Measurements from ENCODE around the gene RNF223.
"Not testable (repeated sequence)": the region's sequence is repeated elsewhere in the genome, so short reads cannot be mapped to it uniquely, and the experiment has no call there.

RNF223 gene

DNA sequence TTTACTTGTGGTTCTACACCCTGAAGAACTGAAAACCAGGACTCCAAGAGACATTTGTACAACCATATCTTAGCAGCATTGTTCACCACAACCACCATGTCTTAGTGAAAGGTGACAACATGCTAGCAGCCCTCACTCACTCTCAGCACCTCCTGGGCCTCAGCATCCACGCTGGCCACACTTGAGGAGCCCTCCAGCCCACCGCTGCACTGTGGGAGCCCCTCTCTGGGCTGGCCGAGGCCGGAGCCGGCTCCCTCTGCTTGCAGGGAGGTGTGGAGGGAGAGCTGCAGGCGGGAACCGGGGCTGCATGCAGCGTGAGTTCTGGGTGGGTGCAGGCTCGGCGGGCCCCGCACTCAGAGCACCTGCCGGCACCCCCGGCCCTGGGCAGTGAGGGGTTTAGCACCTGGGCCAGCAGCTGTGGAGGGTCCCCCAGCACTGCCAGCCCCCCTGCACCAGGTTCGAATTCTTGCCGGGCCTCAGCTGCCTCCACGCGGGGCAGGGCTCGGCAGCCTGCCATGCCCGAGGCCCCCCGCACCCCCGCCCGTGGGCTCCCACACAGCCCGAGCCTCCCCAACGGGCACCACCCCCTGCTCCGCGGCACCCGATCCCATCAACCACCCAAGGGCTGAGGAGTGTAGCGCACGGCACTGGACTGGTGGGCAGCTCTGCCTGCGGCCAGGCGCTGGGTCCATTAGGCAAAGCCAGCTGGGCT is 32.6 kb upstream of the RNF223 start:
- no peak for DNase-seq

DNA sequence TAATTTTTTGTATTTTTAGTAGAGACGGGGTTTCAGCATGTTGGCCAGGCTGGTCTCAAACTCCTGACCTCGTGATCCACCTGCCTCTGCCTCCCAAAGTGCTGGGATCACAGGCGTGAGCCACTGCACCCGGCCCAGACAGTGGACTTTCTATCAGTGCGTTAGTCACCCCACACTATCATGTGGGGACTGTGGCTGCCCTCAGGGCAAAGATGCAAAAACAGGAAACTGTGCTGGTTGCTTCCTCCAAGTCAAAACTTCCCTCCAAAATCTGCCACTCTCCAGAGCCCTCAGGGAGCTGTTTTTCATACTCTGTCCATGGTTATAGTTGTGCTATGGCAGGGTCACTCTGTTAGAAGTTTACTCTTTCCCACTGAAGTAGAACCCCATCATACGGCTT is 30.0 kb upstream of the RNF223 start:
- not testable (repeated sequence) for DNase-seq

DNA sequence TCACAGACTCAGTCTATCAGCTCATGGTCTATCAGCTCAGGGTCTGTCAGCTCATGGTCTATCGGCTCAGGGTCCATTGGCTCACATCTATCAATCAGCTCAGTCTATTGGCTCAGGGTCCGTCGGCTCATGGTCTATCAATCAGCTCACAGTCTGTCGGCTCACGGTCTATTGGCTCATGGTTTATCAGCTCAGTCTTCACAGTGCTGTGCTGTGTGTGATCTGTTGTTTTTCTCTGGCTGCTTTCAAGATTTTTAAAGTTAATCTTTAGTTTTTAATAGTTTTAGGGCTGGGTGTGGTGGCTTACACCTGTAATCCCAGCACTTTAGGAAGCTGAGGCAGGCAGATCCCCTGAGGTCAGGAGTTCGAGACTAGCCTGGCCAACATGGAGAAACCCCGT is 27.4 kb upstream of the RNF223 start:
- no peak for DNase-seq

DNA sequence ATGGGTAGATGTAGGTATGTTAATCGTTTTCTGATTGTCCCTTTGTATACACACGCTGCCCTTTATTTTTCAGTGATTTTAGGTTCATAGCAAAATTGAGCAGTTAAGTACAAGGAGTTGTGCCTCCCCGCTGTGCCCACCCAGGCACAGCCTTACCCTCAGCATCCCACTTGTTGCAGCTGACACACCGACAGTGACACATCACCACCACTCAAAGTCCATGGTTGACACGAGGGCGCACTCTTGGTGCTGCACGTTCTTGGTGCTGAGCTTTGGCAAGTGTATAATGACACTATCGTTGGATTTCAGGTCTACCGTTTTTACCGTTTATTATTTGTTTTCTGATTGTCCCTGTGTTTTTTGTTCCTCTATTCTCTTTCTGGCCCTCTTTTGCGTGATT is 26.2 kb upstream of the RNF223 start:
- DNase-seq = no peak

DNA sequence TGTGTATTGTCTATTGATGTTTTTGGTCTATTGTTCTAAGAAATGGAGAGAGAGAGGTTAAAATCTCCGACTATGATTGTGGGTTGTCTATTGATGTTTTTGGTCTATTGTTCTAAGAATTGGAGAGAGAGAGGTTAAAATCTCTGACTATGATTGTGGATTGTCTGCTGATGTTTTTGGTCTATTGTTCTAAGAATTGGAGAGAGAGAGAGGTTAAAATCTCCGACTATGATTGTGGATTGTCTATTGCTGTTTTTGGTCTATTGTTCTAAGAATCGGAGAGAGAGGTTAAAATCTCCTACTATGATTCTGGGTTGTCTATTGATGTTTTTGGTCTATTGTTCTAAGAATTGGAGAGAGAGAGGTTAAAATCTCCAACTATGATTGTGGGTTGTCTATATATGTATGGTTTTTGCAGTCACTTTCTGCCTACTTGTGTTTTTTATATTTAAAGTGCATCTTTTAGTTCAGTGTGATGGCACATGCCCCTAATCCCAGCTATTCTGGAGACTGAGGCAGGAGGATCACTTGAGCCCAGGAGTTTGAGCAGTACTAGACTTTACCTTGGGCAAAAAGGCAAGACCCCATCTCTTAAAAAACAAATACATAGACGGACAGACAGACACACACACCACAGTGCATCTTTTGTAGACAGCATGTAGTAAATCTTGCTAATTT is 25.5 kb upstream of the RNF223 start:
- DNase-seq = no peak

DNA sequence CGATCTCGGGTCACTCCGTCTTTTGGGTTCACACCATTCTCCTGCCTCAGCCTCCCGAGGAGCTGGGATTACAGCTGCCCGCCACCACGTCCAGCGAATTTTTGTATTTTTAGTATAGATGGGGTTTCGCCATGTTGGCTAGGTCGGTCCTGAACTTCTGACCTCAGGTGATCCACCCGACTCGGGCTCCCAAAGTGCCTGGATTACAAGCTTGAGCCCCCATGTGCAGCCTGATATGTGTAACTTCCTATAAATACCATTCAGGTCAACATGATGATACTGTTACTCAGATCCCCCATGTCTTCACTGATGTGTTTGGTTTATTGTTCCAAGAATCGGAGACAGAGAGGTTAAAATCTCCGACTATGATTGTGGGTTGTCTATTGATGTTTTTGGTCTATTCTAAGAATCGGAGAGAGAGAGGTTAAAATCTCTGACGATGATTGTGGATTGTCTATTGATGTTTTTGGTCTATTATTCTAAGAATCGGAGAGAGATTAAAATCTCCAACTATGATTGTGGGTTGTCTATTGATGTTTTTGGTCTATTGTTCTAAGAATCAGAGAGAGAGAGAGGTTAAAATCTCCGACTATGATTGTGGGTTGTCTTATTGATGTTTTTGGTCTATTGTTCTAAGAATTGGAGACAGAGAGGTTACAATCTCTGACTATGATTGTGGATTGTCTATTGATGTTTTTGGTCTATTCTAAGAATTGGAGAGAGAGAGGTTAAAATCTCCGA is 24.7 kb upstream of the RNF223 start:
- no peak for DNase-seq

DNA sequence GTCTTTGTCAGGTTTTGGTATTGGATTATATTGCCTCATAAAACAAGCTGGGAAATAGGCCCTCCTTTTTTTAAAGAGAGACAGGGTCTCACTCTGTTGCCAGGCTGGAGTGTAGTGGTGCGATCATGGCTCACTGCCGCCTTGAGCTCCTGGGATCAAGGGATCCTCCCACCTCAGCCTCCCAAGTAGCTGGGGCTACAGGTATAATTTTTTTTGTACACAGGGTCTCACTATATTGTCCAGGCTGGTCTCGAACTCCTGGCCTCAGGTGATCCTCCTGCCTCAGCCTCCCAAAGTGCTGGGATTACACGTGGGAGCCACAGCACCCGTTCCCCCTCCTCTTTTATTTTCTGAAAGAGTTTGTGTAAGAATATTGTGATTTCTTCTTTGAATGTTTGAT is 22.0 kb upstream of the RNF223 start:
- DNase-seq = not testable (repeated sequence)

DNA sequence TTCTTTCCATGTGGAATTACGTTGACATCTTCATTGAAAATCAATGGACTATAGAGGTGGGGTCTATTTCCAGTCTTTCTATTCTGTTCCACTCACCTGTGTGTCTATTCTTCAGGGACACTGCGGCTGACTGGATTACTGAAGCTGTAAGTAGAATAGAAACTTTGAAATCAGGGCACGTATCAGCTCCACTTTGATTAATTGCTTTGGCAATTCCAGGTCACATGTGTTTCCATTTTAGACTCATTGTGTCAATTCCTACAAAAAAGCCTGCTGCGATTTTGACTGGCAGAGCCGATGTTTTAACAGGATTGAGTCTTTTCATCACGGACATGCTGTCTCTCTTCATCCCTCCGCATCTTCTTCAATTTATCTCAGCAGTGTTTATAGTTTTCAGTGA is 20.9 kb upstream of the RNF223 start:
- no peak for DNase-seq

DNA sequence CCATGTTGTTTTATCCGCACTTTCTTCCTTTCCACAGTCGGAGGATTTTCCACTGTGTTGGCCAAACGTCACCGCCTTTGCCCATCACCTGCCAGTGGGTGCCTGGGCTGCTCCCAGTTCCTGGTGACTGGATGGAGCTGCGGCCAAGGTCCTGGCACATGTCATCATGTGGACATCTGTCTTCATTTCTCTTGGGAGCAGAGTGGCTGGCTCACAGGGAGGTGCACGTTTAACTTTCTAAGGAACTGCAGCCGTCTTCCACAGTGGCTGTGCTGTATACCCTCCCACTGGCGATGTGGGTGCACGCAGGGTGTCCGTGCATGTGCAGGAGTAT is 19.5 kb upstream of the RNF223 start:
- DNase-seq = no peak

DNA sequence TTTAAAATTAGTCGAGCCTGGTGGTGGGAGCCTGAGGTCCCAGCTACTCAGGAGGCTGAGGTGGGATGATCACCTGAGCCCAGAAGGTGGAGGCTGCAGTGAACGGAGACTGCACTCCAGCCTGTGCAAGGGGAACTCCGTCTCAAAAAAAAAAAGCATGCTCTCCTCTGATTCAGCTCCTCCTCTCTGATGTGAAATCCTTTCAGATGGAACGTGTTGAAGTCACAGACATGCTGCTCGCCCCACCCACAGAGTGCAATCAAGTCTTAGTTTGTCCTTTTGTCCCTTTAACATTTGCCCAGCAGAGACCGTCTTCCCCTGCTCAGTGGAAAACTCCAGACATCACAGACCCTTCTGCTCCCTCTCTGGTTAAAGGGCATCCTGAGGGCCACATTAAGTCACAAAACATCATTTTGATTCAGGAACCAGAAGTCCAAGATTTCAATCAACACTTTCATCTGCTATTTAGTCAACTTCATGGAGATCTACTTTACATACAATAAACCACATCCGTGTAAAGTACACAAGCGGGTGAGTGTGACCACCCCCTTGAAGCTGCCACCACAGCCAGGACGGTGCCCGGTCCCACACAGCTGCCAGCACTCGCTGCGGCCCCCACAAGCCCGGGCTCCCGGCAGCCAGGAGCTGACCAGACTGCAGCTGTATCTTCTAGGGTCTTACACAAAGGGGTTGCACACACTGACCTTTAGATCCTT is 18.9 kb upstream of the RNF223 start:
- DNase-seq = no peak

DNA sequence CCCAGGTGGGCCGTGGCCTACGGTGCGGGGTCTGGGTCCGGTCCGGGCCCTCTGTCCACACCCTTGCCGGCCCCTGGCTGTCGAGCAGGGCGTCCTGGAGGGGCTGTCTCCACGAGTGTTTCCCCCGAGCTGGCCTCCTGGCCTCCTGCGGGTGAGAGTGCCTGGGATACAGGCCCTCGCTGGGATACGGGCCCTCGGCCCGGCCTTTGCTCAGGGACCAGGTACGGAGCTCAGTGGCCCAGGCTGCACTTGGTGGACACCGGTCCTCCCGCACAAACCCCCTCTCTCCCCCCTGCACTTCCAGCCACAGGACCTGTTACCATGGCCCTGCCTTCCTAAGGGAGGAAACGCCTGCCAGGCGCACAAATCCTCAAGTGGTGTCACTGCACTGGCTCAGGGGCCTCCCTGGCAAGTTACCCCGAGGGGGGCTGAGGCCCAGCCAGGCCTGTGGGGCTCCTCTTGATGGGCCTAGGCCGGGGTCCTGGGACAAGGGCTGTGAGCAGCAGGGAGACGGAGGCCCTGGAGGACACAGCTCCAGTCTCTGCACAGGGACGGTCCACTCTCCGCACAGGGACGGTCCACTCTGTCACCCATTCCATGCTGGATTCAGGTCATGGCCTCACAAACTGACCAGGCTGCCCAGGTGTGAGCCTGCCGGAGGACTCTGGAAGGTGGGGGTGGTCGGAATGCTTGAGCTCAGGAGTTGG is 18.2 kb upstream of the RNF223 start:
- no peak for DNase-seq

DNA sequence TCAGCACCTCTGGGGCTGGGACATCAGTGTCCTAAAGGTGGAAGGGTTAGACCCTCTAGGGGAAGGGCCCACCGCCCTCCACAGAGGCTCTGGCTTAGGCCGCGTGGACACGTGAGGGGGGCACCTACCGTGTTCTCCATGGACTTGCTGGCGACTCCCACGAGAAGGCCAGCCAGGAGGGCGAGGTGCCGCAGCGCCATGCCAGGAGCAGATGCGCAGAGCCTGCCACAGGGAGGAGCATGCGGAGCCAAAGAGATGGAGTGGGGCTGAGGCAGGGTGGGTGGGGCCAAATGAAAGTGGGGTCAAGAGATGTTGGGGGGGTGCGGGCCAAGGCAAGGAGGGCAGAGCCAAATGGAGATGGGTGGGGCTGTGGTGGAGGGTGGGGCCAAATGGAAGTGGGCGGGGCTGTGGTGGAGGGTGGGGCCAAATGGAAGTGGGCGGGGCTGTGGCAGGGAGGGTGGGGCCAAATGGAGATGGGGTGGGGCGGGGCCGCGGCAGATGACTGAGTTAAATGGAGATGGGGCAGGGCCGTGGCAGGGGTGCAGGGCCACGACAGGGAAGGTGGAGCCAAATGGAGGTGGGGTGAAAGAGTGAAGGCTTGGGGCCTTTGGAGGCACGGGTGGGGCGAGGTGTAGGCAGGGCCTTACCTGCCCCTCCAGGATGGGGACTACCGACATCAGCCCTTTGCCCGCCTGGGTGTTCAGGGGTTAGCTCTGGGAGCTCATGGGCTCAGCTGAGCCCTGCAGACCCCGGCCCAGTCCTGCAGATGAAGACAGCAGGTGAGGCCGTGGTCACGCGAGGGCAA is 17.4 kb upstream of the RNF223 start:
- DNase-seq = no peak

DNA sequence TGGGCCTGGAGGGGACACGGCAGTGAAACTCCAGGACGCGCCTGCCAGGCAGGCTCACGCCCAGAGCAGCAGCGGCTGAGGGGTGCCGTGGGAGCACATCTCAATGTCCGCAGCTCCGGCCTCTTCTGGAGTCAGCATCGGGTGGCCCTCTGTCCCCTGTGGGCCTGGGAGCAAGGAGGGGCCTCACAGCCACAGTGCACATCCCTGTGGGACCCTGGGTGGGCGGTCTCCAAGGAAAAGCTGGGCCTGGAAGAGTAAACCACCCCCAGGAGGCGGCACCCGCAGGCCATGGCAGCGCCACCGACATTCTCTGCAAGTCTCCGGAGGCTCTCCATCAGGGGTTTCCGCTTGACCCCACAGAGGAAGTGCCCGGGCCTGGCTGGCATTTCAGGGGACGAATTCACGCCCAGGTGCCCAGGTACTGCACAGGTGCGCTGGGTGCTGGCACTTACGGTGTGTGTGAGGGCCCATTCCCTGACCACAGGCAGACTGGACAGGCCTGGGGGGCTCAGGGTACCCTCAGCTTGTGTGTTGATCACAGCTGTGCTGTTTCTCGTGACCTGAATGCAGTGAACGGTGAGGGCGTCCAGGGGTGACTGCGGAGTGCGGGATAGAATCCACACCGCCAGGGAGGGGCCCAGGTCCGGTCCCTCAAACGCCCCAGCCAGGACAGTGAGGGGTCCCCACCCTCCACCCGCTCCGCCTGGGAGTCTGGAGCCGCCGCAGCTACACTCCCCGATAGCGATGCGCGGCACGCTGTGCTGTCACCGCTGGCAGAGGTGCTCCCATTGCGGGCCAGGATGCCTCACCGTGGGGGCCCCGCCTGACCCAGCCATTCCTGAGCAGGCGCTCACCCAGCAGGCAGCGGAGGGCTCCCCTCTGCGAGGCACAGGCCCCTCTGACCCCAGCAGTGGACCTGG is 16.6 kb upstream of the RNF223 start:
- no peak for DNase-seq

DNA sequence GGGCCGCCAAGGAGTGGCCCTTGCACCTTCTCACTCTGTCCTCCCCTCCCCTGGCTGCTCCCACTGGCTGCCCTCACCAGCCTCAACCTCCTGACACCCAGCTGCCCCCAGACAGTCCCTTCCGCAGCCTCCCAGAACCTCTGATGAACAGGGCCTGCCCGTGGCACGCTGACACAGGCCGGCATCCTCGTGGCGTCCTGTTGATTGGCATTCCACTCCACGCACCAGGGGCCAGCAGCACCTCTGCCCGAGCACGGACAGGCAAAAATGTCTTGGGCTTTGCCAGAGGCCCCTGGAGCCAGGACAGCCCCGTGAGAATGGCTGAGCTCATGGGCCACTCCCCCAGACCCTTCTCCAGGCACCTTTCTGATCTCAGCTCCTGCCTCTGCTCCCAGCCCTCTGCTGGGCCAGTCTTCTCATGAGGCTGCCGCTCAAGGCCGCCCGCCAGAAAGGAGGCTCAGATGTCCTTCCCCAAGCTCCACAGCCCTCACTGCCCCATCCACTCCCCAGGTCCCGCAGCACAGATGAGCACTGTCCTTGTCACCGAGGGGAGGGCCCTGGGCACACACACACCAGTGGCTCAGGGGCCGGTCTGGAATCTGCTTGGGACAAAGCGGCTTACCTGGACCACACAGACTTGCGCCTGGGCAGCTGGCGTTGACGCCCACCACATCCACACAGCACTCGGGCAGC is 15.8 kb upstream of the RNF223 start:
- no peak for DNase-seq

DNA sequence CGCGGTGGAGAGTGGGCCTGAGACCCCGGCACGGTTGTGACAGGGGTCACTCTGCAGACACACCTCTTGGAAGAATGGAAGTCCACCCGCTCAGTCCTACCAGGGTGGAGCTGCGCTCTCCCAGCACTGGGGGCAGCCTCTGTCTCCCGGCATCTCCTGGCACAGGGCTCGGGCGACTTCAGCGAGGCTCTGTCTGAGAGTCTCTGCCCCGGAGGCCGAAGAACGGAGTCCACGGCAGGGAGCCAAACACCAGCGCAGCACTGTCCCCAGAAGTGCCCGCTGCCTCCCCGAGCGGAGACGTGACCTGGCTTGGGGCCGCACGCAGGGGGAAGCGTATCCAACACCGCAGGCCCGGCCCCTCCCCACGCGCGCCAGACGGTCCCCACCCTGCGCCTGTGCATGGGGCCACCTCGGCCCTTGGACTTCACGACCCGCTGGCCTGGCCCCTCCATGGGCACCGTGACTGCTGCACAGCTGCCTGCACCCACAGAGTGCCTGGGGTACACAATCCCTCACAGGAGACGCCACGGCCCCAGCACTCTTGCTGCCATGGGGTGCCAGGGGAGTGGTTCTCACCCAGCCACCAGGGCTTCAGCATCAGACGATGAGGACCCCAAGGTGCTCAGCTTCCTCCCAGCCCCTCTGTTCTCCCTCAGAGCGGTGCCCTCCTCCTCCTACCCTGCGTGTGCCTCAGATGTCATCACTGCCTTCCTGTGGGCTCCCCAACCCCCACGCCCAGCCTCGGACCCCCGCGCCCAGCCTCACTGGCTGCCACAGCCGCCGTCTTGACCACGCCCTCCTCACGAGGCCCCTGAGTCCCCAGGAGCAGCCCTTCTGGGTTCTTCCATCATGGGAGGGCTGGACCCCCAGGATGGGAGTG is 14.9 kb upstream of the RNF223 start:
- DNase-seq = no peak

DNA sequence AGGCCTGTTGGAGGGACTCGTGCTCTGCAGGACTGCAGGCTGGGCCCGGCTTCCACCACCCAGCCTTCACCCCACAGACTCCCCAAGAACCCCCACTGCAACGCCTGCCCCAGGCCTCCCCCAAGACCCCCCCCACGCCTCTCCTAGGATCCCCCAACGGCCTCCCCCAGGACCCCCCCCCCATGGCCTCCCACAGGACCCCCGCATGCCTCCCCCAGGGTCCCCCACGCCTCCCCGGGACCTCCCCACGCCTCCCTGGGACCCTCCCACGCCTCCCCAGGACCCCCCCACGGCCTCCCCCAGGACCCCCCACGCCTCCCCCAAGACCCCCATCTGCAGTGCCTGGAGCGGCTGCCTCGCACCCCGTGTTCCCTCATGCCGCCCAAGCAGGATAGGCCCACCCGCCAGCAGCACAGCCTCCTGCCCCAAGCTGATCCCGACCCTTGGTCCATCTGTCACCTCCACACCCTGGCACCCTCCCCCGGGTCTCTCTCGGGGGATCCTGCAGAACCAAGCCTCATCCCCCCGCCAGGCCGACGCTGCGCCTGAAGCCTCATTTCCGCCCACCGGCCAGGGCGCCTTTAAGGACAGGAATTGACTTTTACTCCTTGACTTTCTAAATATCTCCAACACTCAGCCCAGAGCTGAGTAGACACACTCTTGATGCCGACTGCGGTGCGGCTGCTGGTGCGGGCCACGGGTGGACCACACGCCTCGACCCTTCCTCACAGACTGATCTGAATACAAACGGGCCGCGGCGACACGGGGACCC is 14.1 kb upstream of the RNF223 start:
- DNase-seq = no peak

DNA sequence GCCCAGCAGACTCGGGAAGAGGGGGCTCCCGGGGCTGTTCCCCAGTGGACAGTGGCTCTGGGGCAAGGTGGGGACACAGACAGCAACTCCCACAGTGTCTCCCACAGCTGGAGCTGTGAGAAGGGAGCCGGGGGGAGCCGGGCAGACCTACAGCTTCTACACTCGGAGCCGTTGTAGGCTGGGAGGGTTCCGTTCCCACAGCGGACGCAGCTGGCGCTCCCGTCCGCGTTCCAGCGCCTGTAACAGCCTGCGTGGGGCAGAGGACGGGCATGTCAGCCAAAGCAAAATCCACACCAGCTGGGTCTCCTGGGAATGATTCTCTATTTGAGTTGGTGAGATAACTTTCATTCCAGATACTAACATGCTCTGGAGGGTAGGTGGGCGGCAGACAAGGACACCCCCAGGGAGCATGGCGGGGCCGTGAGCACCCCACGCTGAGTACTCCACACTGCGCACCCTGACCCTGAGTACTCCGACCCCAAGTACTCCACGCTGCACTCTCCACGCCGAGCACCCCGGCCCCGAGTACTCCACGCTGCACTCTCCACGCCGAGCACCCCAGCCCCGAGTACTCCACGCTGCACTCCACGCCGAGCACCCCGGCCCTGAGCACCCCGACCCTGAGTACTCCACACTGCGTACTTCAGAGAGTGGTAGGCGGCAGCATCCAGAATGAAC is 13.4 kb upstream of the RNF223 start:
- no peak for DNase-seq

DNA sequence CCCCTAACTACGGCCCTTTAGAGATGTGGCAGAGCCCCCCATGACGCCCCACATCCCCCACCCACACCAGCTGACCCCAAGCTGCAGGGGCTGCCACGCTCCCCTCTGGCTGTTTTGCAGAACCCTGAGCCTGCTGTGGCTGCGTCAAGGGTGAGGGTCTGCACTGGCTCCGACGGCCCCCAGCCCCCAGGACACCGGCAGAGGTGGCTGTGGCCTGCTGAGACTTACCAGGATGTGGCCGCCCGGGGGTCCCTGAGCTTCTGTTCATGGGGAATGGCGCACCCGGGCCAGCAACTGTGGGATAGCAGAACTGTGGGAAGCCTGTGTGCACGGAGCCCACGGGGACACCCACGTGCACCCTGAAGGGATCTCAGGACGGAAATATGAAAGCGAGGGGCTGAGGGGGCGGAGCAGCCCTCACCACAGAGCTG is 12.8 kb upstream of the RNF223 start:
- no peak for DNase-seq

Measured in NCI-H69 (cell line).